ENCODE data around the gene ARHGEF6. TPM values are rescaled to one million over a fixed set of nuclear protein-coding genes. Genes with fewer than 3 reads are reported as not detected.

The ARHGEF6 gene
- total and polyA plus RNA-seq, 2 experiments from 2014 or later = 4.3 to 7.7 TPM

DNA sequence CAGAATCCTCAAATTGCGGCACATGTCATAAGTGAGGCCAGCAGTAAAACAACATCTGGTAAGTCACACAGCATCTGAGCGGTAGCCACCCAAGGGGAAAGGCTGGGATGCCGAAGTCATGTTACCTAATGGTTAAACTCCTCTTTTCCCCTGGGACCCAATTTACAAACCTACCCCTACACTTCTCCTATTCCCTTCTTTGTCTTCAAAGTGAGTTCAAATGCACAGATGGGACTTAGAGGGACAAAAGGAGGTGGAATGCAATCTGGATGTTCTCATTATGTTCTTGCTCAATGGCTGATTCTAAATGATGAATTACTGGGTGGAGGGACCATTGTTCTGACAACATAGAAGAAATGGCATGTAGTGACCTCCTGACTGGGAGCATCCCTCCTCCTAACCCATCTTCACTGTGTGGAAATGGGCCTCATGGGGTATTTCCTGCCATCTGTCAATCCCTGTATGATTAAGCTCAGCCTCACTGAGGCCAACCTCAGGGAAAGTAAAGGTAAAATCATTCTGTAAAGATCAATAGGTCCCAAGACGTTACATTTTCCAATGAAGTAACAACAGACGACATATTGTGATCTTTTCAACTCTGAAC, 124.3 kb downstream of the ARHGEF6 start:
- H3K36me3 ChIP-seq (ENCODE audit: low read depth) = no peaks in the 10 kb centered on the region
- in situ Hi-C loops (cut with MboI) = no loop called here
- no peaks in the 10 kb centered on the region for H3K27me3 ChIP-seq (replicated peaks; ENCODE audit: insufficient read depth)
- no peak overlapping the region for H3K4me3 ChIP-seq
- no peak overlapping the region for H3K9ac ChIP-seq
- no peaks in the 10 kb centered on the region for H3F3A ChIP-seq (ENCODE audit: insufficient read depth)
- DNase-seq = no peak
- TF ChIP-seq EZH2 (IDR thresholded peaks at IDR 0.05; ENCODE audit: insufficient read depth, poor library complexity, severe bottlenecking) (no peak), EZH2phosphoT487 (IDR thresholded peaks at IDR 0.05; ENCODE audit: insufficient read depth, low read depth) (no peak)
- H3K79me2 ChIP-seq (ENCODE audit: insufficient read depth) = no peaks in the 10 kb centered on the region
- H3K9me2 ChIP-seq (ENCODE audit: insufficient read depth) = no peaks in the 10 kb centered on the region
- H2AFZ ChIP-seq = no peak overlapping the region
- no peak overlapping the region for H3K27ac ChIP-seq
- no peak overlapping the region for H3K4me2 ChIP-seq (ENCODE audit: unreplicated experiment)
- 86 to 91% methylated on average over 5 of the region's 5 CpGs for WGBS, 2 experiments (ENCODE audit: low coverage in 1 of 2, low lambda C conversion rate in 2 of 2, missing lambda C conversion rate in 2 of 2)
- no peaks in the 10 kb centered on the region for H3K9me3 ChIP-seq (ENCODE audit: low read depth)
- no peaks in the 10 kb centered on the region for H4K20me1 ChIP-seq (ENCODE audit: insufficient read depth)
- H3K4me1 ChIP-seq (ENCODE audit: insufficient read depth) = no peaks in the 10 kb centered on the region

DNA sequence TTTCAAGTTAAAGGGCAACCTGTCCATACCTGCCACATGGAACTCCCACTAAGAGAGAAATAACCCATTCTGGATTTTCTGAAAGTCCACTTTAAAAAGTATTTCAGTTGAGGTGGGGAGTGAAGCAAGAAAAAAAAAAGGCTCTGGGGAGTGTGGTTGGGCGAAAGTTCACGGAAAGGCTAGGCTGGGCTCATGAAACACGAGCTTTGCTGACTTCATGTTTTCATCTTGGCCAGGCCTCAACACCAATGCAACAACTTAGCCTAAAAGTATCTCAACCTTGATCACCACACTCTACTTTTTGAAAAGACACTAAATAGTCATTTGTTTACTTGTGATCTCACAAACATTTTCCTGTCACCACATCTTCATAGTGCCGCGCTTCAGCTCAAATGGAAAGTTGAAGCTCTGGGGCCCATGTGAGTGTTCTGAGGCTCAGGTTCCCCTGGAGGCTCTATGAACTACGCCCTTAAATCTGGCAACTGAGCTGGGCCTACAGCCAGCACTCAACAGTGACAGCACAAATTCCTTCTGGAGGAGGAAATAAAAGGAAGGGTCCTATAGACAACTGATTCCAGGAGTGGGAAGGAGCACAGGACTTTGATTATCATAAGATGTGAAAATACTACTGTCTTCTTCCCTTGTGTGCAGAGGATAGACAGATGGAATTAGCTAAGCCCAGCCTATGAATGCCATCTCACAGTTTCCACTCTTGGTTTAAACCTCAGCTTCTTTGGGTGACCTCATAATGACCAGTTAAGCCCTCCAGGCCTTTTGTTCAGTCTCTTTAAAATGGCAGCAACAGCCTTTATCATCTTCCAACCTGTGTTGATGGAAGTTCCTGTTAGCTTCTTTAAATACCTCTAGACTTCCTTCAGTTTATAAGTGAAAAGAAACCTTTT, 127.7 kb downstream of the ARHGEF6 start:
- no peaks in the 10 kb centered on the region for H3K36me3 ChIP-seq (ENCODE audit: low read depth)
- no peak overlapping the region for H3K9ac ChIP-seq
- H3K9me2 ChIP-seq (ENCODE audit: insufficient read depth) = no peaks in the 10 kb centered on the region
- H3K79me2 ChIP-seq (ENCODE audit: insufficient read depth) = no peaks in the 10 kb centered on the region
- no peak overlapping the region for H2AFZ ChIP-seq
- no peak overlapping the region for H3K4me3 ChIP-seq
- no peaks in the 10 kb centered on the region for H3K27me3 ChIP-seq (replicated peaks; ENCODE audit: insufficient read depth)
- no peaks in the 10 kb centered on the region for H3K9me3 ChIP-seq (ENCODE audit: low read depth)
- 21 to 38% methylated on average over 5 to 6 of the region's 6 CpGs for WGBS, 2 experiments (ENCODE audit: low coverage in 1 of 2, low lambda C conversion rate in 2 of 2, missing lambda C conversion rate in 2 of 2)
- TF ChIP-seq EZH2phosphoT487 (IDR thresholded peaks at IDR 0.05; ENCODE audit: insufficient read depth, low read depth) (no peak), EZH2 (IDR thresholded peaks at IDR 0.05; ENCODE audit: insufficient read depth, poor library complexity, severe bottlenecking) (no peak)
- H4K20me1 ChIP-seq (ENCODE audit: insufficient read depth) = no peaks in the 10 kb centered on the region
- DNase-seq = peak; percentile 44
- H3K4me2 ChIP-seq (ENCODE audit: unreplicated experiment) = no peak overlapping the region
- no peaks in the 10 kb centered on the region for H3K4me1 ChIP-seq (ENCODE audit: insufficient read depth)
- in situ Hi-C loops (cut with MboI) = no loop called here
- H3K27ac ChIP-seq = no peak overlapping the region
- H3F3A ChIP-seq (ENCODE audit: insufficient read depth) = no peaks in the 10 kb centered on the region

DNA sequence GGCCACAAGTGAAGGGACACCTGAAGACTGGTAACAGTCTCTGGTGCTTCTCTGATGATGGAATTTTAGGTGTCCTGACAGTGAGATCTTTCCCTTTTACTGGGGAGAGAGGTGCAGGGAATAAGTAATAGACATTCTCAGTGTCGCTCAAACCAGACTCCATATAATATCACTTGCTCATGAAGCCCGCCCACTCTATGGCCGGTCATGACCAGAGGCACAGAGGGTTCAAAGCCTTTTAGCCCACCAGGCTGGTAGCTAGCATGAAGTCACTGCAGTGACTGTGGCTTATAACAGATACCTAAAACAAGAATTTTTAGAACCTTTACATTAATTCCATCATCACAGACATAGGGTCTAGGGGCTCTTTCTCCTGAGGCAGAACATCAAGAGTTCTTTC, 129.9 kb downstream of the ARHGEF6 start:
- Histone ChIP-seq H3K79me2 (ENCODE audit: insufficient read depth) (no peaks in the 10 kb centered on the region), H3K36me3 (ENCODE audit: low read depth) (no peaks in the 10 kb centered on the region), H3K4me2 (ENCODE audit: unreplicated experiment) (no peak overlapping the region), H3K9me3 (ENCODE audit: low read depth) (no peaks in the 10 kb centered on the region), H3F3A (ENCODE audit: insufficient read depth) (no peaks in the 10 kb centered on the region), H3K4me3 (no peak overlapping the region), H4K20me1 (ENCODE audit: insufficient read depth) (no peaks in the 10 kb centered on the region), H3K9ac (no peak overlapping the region), H3K4me1 (ENCODE audit: insufficient read depth) (no peaks in the 10 kb centered on the region), H3K27me3 (replicated peaks; ENCODE audit: insufficient read depth) (no peaks in the 10 kb centered on the region), H2AFZ (no peak overlapping the region), H3K27ac (no peak overlapping the region), H3K9me2 (ENCODE audit: insufficient read depth) (no peaks in the 10 kb centered on the region)
- in situ Hi-C loops (cut with MboI) = no loop called here
- TF ChIP-seq EZH2 (IDR thresholded peaks at IDR 0.05; ENCODE audit: insufficient read depth, poor library complexity, severe bottlenecking) = no peak
- no peak for DNase-seq
- 91 to 92% methylated on average over 3 of the region's 3 CpGs for WGBS, 2 experiments (ENCODE audit: low coverage in 1 of 2, low lambda C conversion rate in 2 of 2, missing lambda C conversion rate in 2 of 2)

DNA sequence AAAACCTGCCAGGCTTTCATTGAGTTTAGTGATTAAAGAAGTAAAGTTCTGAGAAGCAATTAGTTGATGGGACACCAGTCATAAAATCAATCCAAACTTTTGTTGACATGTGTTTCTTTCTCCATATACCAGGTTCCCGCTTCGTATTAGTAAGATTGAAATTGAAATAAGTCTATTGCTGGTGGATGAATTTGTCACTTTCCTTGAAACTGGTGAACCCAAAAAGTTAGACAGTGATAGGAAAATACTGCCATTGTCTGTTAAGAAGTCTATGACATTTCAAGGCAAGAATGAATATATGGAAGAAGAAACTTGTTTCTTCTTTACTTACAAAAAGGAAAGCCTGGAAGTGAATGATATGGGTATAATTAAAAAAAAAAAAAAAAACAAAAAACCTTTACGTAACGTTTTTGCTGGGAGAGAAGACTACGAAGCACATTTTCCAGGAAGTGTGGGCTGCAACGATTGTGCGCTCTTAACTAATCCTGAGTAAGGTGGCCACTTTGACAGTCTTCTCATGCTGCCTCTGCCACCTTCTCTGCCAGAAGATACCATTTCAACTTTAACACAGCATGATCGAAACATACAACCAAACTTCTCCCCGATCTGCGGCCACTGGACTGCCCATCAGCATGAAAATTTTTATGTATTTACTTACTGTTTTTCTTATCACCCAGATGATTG, 132.9 kb downstream of the ARHGEF6 start, which contains the start of gene CD40LG:
Gene CD40LG (plus strand): TSS at position 482 of the 684 bp plus-strand sequence. CDS start 91 bp downstream, at position 573.
- H4K20me1 ChIP-seq (ENCODE audit: insufficient read depth) = no peaks in the 10 kb centered on the region
- H3K9me2 ChIP-seq (ENCODE audit: insufficient read depth) = no peaks in the 10 kb centered on the region
- TF ChIP-seq EZH2 (IDR thresholded peaks at IDR 0.05; ENCODE audit: insufficient read depth, poor library complexity, severe bottlenecking) (no peak), EZH2phosphoT487 (IDR thresholded peaks at IDR 0.05; ENCODE audit: insufficient read depth, low read depth) (no peak)
- H3K9me3 ChIP-seq (ENCODE audit: low read depth) = no peaks in the 10 kb centered on the region
- WGBS, 2 experiments (ENCODE audit: low coverage in 1 of 2, low lambda C conversion rate in 2 of 2, missing lambda C conversion rate in 2 of 2) = 88 to 90% methylated on average over 10 of the region's 10 CpGs
- no peak for DNase-seq
- in situ Hi-C loops (cut with MboI) = no loop called here
- no peaks in the 10 kb centered on the region for H3K4me1 ChIP-seq (ENCODE audit: insufficient read depth)
- no peaks in the 10 kb centered on the region for H3K36me3 ChIP-seq (ENCODE audit: low read depth)
- H3K9ac ChIP-seq = no peak within 1 kb of the TSS
- no peaks in the 10 kb centered on the region for H3K79me2 ChIP-seq (ENCODE audit: insufficient read depth)
- H2AFZ ChIP-seq = no peak within 1 kb of the TSS
- H3F3A ChIP-seq (ENCODE audit: insufficient read depth) = no peaks in the 10 kb centered on the region
- H3K27me3 ChIP-seq (replicated peaks; ENCODE audit: insufficient read depth) = no peaks in the 10 kb centered on the region
- no peak within 1 kb of the TSS for H3K4me2 ChIP-seq (ENCODE audit: unreplicated experiment)
- H3K27ac ChIP-seq = no peak within 1 kb of the TSS
- H3K4me3 ChIP-seq = no peak within 1 kb of the TSS
